ENCODE measurements around the gene PDZD7.

The PDZD7 gene

DNA sequence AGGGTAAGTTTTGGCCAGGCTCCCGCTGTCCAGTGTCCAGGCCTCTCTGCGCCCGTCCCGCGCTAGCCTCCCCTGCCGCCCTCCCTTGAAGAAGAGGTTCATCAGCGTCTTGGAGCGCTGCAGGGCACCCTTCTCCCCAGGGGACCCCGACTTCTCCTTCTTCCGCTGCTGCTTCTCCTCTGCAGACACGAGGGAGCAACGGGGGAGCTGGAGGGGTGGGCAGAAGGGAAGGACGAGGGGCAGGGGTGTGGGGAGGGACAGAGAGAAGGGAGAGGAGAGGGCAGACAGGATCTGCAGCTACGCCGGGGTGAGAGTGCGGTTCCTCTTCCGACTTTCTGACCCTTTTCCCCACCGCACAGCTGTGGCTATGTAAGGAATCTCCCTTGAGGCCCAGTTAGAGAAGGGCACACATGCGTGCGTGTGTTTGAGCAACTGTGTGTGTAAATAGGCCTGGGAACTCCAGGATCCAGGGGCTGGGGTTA is 12.8 kb downstream of the PDZD7 start:
- no peak for DNase-seq (ENCODE audit: low spot score)

DNA sequence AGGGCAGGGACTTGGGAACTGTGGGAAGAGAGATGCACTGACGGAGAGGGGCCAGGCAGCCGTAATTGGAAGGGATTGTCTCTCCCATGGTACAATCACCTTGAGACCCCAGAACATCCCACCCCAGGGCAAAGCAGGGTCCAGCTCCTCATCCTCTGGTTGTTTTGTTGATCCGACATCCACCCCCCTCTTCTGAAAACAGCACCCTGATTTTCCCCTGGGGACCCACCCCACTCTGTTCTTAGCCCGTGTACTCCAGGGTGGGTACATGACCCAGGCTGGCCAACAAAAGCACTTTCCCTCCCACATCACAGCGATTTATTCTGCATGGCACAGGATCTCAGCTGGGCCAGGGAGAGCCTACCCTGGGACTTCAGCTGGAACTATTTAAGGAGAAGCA is 14.1 kb downstream of the PDZD7 start:
- no peak for DNase-seq (ENCODE audit: low spot score)

DNA sequence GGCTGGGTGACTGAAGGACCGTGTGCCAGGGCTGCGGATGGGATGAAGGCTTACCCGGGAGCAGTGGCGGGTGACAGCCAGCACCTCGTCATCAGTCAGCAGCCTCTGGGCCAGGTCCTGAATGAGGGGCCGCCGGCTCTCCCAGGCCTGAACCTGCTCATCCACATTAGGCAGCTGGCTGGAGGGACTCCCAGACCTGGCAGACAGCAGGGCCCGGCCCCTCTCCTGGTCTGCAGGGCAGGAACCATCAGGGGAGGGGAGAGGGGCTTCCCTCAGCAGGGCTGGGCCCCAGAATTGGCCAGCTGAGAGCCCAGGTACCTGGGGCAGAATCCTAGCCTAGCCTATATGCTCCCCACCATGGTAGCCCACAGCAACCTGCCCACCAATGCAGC is 15.4 kb downstream of the PDZD7 start:
- DNase-seq (ENCODE audit: low spot score), result no peak

DNA sequence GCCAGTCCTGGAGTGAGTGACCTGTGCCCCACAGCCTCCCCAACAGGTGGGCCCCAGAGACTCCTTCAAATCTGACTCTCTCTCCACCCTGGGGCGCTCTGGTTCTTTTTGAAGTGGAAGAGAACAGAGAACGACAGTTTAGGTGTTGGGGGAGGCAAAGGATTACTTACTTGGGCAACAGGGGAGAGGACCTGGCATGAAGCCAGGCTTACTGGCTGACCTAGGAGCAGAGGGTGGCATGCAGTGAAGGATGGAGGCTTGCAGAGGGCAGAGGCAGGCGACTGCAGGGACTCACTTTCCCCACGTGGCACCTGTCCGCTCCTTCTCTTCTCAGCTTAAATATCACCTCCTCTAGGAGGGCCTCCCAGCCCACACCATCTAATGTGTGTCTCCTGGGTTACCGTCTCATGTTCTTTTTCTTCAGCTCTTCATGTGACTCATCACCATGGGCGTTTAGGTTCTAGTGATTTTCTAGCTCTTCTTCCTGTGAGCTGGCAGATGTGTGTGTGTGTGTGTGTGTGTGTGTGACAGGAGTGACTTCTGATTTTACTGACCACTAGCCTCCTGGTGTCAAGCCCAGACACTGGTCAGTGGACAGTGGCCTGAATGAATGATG is 15.9 kb downstream of the PDZD7 start:
- DNase-seq (ENCODE audit: low spot score), result no peak

DNA sequence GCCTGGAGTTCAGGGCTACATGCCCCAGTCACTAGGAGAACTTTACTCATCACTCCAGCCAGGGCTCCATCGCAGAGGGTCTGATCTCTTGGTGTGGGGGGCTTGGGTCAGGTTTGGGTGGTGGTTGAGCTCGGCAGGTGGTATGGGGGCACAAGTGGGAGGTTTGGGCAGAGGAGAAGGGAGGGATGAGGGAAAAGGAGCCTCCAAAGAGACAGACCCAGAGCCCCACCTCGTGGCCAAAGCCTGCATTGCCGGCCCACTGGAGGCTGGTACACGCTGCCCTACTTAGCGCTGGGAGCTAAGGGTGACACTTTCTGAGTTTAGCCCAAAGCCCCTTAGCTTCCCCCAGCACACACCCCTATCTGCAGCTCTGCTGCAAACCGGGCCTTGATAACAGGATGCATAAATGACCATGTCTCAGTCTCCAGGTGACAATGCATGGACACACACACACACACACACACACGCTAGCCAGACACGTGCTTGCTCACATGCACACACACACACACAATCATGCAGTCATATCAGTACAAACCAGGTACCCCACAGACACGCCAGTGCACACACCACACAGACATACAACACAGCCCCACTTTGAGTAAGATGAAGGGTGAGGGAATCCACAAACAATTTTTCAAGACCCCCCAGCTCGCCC is 16.6 kb downstream of the PDZD7 start:
- DNase-seq (ENCODE audit: low spot score), result no peak

DNA sequence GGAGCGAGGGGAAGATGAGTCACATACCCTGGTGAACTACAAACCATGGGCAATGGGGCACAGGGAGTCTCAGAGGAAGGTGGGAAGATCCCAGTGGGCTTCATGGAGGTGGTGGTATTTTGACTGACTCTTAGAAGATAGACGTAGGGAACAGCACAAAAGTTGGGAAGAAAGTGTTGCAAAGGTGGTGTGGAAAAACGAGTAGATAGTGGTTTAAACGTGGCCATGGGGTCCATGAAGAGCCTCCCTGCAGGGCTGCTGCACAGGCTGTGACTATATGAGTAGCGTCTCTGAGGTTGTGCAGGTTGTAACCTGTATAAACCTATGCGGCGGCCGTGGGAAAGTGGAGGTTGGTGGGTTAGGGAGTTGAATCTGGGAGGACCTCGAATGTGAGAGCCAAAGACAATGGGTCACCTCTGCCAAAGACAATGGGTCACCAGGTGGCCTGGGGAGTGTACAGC is 17.5 kb downstream of the PDZD7 start:
- no peak for DNase-seq (ENCODE audit: low spot score)

DNA sequence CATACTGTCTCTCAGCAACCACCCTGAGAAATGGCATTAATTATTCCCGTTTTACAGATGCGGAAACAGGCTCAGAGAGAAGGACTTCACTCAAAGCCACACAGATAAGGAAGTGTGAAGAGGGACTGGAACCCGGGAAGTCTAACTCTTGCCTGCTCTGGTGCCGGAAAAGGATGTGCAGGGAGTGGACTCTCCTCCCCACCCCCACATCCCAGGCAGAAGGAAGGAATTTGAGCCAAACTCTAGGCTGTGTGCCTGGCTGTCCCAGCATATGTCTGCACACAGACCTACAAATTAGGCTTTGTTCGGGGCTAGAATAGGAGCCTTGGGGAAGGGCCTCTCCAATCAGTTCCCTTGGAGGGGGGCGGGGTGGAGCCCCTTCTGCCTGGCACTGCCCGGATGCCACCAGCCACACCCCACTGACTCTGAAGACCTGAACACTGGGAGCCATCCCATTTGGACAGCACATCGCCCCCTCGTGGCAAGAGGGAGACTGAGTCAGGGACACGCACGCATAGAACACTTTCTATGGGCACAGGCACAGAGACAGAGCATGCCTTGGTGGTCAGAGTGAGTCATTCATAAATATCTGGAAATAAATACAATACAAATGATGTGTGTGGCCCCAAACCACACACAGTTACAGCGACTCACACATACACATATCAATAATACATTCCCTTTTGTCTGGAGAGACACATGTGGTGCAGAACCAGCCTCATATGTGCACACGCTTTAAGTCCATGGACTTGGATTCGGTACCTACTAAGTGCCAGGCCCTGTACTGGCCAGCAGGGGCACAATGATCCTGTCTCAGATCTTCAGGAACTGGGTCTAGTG is 18.2 kb downstream of the PDZD7 start:
- DNase-seq (ENCODE audit: low spot score), result peak; percentile 91

DNA sequence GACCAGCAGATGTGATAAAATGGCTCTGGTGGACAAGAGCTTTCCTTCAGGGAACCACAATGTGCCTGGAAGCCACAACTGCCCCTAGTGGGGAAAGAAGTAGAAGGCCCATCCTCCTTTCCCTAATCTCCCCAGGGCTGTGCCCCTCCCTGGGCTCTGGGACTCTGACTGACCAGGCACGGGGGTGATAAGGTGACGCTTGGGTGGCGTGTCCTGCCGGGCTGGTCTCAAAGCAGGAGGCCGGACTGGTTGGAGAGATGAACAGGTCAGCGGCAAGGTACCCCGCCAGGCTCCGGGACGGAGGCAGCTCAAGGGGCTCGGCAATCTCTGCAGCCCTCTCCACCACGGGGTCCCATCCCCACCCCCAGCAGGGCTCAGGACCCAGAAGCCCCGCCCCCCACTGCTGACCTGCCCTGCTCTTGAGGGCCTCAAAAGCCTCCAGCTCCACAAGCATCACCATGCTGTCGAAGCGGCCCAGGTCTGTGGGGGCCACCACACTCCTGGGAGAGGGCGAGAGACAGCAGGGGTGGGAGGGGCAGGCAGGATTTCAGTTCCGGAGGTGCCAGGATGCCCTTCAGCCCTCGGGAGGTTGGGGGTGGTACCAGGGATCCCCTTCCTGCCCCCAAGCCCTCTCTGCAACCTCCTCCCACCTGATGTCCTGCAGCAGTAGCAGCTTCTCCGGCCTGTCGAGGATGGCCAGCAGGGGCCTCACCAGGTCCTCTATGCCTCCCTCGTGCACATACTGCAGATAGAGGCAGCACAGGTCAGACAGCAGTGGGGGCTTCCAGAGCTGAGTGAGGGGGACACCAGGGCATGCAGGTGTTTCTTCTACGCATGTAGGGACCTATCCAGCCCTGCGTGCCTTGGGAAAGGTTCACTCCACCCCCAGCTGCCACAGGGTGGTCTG is 19.2 kb downstream of the PDZD7 start:
- no peak for DNase-seq (ENCODE audit: low spot score)

DNA sequence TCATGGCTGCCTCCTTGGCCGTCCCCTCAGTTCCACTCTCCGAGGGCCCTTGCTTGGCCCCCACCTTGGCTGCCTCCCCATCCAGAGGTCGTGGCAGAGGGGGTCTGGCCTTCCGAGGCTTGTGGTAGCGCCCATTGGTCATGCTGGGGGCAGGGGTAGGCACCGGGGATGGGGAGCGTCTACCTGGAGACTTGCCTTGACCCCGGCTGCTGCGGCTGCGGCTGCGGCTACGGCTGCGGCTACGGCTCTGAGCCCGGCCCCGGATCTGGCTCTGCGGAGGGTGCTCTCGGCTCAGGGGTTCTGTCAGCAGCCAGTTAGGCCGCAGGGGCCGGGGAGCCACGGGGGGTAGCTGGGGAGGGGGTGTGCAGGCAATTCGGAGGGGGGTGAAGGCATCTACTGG is 20.6 kb downstream of the PDZD7 start:
- DNase-seq (ENCODE audit: low spot score), result no peak

DNA sequence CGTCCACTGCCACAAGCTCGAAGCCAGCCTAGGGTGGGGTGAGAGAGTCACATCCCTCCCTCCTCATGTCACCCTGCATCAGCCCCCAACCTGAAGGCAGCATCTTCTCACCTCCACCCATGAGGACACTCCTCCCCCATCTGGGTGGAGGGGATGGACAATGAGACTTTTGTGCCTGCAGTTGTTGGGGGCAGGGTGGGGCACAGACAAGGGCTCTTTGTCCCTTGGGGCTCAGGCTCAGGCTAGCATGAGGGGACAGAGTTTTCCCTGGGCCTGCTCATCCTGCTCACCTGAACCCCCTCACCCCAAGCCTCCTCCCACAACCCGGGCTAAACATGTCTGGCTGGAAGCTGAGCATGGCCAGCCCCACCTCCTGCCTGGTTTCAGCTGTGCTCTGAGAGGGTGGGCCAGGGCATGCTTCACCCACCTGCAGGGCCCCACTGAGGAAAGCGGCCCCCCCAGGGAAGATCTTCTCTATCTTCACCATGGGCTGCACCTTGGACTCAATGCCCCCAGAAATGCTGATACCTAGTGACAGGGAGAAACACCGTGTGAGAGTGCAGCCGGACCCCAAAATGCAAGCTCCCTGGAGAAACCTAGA is 22.0 kb downstream of the PDZD7 start:
- DNase-seq (ENCODE audit: low spot score), result no peak

DNA sequence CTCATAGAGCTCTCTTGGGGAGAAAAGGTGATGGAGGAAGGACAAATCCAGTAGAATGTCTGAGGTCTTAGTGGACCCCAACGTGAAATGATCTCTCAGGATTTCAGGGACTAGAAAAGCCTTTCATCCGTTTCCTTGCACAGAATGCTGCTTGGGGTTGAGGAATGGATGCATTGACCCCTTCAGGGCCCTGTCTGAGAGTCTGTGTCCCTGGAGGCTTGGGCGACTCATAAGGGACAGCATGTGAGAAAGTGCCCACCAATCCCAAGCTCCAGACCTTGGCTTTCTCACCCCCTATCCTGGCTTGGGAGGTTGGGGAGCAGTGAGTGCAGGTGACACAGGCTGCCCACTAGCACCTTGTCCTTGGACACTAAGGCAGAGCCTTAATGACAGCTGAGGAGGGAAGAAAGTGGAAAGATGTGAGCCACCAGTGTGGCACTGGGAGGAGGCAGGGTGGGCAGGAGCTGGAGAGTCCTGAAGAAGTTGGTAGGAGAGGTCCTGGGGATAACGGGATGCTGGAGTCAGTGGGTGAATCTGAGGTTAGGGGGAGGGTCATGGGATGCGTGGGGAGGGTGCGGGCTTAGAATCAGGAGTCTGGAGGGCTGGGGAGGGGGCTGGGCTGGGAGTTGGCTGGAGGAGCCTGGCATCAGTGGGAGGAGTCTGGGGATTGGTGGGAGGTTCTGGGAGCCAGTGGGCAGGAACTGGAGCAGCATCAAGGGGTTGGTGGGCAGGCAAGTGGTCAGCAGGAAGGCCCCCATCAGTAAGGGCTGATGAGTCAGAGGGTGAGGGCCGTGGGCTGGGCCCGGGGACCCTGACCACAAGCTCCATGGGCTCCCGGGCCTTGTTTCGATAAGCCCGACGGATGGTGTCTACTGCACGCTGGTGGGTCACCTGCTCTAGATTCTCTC is 22.8 kb downstream of the PDZD7 start:
- no peak for DNase-seq (ENCODE audit: low spot score)

DNA sequence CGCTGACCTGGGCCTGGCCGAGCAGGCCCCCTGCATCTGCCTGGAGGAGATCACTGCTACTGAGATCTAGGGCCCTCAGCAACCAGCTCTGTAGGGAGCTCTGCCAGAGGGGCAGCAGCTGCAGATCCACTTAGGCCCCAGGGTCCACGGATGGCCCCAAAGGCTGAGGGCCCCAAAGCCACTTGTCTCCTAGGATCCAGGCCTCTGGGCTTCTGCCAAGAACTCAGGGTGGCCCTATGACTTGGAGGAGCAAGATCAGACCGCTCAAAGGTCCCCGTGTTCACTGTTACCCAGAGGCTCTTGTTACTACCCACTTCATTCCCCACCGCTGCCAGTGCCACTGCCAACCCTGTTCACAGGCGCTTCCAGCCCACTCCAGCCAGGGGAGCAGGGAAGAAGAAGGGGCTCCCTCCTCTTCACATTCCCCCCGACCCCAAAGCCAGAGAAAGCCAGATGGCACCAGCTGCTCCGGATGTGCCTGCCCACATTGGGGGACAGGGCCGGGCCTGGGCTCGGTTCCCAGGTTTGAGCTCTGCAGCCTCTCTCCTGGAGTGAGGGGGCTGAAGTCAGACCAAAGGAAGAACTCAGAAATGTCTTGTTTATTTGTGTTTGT is 23.7 kb downstream of the PDZD7 start:
- DNase-seq (ENCODE audit: low spot score), result no peak

DNA sequence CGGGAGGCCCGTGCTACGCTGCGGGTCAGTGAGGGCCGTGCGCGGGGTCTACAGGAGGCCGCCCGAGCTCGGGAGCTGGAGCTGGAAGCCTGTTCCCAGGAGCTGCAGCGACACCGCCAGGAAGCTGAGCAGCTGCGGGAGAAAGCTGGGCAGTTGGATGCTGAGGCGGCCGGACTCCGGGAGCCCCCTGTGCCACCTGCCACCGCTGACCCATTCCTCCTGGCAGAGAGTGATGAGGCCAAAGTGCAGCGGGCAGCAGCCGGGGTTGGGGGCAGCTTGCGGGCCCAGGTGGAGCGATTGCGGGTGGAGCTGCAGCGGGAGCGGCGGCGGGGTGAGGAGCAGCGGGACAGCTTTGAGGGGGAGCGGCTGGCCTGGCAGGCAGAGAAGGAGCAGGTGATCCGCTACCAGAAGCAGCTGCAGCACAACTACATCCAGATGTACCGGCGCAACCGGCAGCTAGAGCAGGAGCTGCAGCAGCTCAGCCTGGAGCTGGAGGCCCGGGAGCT is 24.3 kb downstream of the PDZD7 start:
- no peak for DNase-seq (ENCODE audit: low spot score)

DNA sequence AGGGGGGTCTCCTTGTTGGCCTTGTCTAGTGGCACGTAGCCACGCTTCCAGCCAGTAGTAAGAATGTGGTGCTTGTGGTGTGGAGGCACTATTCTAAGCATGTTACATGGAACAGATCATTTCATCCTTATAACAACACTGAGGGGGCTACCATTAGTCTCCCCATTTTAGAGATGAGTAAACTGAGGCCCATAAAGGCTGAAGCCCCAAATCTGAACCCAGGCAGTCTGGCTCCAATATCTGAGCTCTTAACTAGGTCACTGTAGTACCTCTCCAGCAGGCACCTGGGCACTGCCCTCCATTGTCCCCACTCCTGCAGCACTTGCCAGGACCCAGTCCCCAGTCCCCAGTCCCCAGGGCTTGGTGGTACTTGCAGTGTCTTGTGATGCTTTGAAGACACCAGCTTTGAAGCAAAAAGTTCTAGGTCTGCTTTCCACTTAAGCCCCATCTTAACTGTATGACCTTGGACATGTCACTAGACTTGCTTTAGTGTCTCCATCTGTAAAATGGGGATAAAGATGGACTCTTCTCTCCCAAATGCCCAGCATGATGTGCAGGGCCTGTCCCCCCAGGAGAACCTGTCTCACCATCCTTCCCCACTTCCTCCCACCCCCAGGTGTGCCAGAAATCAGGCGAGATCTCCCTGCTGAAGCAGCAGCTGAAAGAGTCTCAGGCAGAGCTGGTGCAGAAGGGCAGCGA is 24.9 kb downstream of the PDZD7 start:
- no peak for DNase-seq (ENCODE audit: low spot score)

DNA sequence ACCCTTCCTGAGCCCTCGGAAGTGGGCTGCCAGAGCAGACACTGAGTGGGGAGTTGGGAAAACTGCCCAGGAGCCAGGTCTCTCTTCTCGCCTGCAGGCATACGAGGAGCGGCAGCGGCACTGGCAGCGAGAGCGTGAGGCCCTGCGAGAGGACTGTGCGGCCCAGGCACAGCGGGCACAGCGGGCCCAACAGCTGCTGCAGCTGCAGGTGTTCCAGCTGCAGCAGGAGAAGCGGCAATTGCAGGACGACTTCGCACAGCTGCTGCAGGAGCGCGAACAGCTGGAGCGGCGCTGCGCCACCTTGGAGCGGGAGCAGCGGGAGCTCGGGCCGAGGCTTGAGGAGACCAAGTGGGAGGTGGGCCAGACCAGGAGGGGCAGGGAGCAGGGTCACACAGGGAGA is 25.6 kb downstream of the PDZD7 start:
- no peak for DNase-seq (ENCODE audit: low spot score)

DNA sequence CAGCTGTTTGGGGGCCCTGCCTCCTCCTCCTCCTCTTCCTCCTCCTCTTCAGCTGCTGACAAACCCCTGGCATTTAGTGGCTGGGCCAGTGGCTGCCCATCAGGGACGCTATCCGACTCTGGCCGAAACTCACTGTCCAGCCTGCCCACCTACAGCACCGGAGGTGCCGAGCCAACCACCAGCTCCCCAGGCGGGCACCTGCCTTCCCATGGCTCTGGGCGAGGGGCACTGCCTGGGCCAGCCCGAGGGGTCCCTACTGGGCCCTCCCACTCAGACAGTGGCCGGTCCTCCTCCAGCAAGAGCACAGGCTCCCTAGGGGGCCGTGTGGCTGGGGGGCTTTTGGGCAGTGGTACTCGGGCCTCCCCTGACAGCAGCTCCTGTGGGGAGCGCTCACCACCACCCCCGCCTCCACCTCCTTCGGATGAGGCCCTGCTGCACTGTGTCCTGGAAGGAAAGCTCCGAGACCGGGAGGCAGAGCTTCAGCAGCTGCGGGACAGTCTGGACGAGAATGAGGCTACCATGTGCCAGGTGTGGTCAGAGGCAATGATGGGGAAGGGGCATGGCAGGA is 27.2 kb downstream of the PDZD7 start:
- DNase-seq (ENCODE audit: low spot score), result no peak

DNA sequence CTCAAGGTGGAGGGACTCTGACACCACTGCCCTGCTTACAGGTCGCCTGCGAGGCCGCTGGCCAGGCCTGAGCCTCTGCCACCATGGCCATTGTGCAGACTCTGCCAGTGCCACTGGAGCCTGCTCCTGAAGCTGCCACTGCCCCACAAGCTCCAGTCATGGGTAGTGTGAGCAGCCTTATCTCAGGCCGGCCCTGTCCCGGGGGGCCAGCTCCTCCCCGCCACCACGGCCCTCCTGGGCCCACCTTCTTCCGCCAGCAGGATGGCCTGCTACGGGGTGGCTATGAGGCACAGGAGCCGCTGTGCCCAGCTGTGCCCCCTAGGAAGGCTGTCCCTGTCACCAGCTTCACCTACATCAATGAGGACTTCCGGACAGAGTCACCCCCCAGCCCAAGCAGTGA is 28.5 kb downstream of the PDZD7 start:
- DNase-seq (ENCODE audit: low spot score), result no peak

DNA sequence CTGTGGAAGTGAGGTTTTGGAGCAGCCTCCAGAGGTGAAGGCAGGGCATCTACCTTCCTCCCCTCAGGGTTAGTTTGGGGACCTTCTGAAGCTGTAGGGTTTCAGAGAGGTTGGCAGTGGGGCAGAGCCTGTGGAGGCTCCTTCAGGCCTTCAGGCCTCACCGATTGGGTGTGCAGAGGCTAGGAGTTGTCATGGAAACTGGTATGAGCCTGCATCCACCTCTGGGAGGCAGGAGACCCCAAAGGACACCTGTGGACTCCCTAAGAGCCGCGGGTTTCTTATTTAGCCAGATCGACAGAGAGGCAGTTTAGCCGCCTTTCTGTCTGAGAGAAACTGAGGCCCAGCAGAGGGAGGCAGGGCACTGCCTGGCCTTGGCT is 29.3 kb downstream of the PDZD7 start:
- DNase-seq (ENCODE audit: low spot score), result no peak
